GM21619 (cell line): ENCODE data around the gene RIBC1.
"Not testable (repeated sequence)": the region's sequence is repeated elsewhere in the genome, so short reads cannot be mapped to it uniquely, and the experiment has no call there.

Experiments used
- ATAC-seq: cut with Tn5 transposase; IDR thresholded peaks from one replicate; pipeline ENCODE4 v1.9.1; 2021; ENCODE audit not compliant: unreplicated experiment

The RIBC1 gene

GRCh38 chrX:53435997-53436396 lies 13.3 kb downstream of the RIBC1 start:
- peak; percentile 64 for ATAC-seq

GRCh38 chrX:53437206-53437605 lies 14.5 kb downstream of the RIBC1 start:
- no peak for ATAC-seq

GRCh38 chrX:53438174-53438831 lies 15.6 kb downstream of the RIBC1 start:
- no peak for ATAC-seq

- ATAC-seq, result no peak
These were observed 16.2 kb downstream of the RIBC1 start for GRCh38 chrX:53438832-53439230.

- no peak for ATAC-seq
These were observed 17.4 kb downstream of the RIBC1 start for GRCh38 chrX:53440101-53440500.

GRCh38 chrX:53440621-53441517 lies 18.2 kb downstream of the RIBC1 start:
- no peak for ATAC-seq

- peak; percentile 71 for ATAC-seq
These were observed 19.1 kb downstream of the RIBC1 start for GRCh38 chrX:53441531-53442321.

- ATAC-seq, result no peak
These were observed 19.6 kb downstream of the RIBC1 start for GRCh38 chrX:53442322-53442631.

GRCh38 chrX:53445977-53446376 lies 23.3 kb downstream of the RIBC1 start:
- no peak for ATAC-seq

- no peak for ATAC-seq
These were observed 24.8 kb downstream of the RIBC1 start for GRCh38 chrX:53447441-53447840.

- ATAC-seq, result no peak
These were observed 27.0 kb downstream of the RIBC1 start for GRCh38 chrX:53449632-53450031.

GRCh38 chrX:53452812-53453211 lies 30.1 kb downstream of the RIBC1 start:
- no peak for ATAC-seq

GRCh38 chrX:53456254-53456653 lies 33.6 kb downstream of the RIBC1 start:
- ATAC-seq, result no peak

- ATAC-seq, result no peak
These were observed 35.4 kb downstream of the RIBC1 start for GRCh38 chrX:53458082-53458481.

GRCh38 chrX:53468659-53469058 lies 46.0 kb downstream of the RIBC1 start:
- not testable (repeated sequence) for ATAC-seq

- ATAC-seq, result no peak
These were observed 48.7 kb downstream of the RIBC1 start for GRCh38 chrX:53471346-53471745.

GRCh38 chrX:53474707-53475106 lies 52.0 kb downstream of the RIBC1 start:
- no peak for ATAC-seq

GRCh38 chrX:53476371-53476770 lies 53.7 kb downstream of the RIBC1 start:
- ATAC-seq, result no peak

GRCh38 chrX:53479301-53479700 lies 56.6 kb downstream of the RIBC1 start:
- ATAC-seq, result no peak
